Pons (tissue), 1 donor: ENCODE measurements around the gene ZNF709.
"Not testable (repeated sequence)": the region's sequence is repeated elsewhere in the genome, so short reads cannot be mapped to it uniquely, and the experiment has no call there.

ENCODE experiments used
- DNase-seq: peaks from one replicate; pipeline ENCODE4 v3.0.0-alpha.2; 2016; ENCODE audit warnings: low spot score

ZNF709 gene

DNA sequence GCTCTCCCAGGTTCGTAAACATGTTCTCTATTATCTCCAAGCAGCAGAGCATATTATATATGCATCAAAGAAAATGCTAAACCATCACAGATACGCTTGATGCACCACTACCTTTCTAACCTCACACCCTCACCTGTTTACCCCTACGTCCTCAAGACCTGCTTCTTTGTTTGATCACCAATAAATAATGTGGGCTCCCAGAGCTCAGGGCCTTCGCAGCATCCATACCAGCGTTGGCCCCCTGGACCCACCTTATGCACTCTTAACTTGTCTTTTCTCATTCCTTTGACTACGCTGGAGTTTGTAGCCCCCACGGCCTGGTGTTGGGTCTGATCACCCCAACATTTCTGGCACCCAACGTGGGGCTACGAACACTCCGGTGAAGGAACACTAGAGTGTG lies 33.8 kb downstream of the ZNF709 start:
- no peak for DNase-seq

DNA sequence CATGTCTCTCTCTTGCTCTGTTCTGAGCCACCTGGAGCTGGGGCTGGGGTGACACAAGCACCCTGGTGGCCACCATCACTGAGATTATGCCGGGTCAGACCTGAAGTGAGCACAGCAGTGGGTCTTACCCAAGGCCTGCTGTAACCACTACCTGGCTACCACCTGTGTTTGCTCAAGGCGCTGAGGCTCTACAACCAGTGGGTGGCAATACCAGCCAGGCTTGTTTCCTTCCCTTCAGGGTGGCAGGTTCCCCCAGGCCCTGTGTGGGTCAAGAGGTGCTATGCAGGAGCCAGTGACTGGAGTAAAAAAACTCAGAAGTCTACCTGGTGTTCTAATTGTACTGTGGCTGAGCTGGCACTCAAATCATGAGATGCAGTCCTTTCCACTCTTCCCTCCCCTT lies 35.8 kb downstream of the ZNF709 start:
- DNase-seq, result no peak

DNA sequence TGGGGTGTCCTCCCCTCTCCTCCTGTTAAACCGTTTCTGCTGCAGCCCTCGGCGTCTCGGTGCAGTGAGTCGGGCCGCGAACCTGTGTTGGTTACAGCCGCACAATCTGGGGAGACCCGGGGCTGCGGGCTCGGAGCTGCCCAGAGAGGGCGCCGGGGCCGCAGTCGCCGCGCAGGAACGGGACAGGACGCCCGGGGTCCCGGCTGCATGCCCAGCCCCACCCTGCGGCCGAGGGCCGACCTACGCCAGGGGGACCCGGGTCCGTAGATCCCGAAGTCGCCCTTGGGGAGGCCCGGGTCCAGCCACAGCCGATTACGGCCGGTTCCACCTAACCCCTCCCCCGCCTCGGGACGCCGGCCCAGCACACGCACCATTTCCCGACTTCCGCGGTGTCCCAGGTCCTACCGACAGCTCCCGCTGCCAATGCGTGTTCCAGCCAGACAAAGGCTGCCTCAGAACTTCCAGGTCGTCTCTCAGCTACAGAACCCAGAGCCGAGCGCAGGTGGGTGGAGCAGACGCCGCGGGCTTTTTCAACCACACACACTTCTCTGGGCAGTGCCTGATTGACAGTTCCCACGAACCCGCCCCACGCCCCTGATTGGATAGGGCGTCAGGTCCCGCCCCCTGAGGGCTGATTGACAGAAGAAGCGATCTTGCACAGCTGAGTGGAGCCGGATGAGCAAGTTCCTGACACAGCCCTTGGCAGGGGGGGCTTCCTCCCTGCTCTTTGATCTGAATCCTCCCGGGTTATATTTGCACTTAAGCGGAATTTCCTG lies 43.9 kb downstream of the ZNF709 start, which contains the start of gene ZNF443:
TSS of gene ZNF443 (minus strand) at position 481 of the 776 bp plus-strand sequence. CDS start at position 374, 107 bp downstream.
- DNase-seq, result peak; percentile 99

- not testable (repeated sequence) for DNase-seq
Observed at GRCh38 chr19:12439686-12440540, 44.7 kb downstream of the ZNF709 start.

DNA sequence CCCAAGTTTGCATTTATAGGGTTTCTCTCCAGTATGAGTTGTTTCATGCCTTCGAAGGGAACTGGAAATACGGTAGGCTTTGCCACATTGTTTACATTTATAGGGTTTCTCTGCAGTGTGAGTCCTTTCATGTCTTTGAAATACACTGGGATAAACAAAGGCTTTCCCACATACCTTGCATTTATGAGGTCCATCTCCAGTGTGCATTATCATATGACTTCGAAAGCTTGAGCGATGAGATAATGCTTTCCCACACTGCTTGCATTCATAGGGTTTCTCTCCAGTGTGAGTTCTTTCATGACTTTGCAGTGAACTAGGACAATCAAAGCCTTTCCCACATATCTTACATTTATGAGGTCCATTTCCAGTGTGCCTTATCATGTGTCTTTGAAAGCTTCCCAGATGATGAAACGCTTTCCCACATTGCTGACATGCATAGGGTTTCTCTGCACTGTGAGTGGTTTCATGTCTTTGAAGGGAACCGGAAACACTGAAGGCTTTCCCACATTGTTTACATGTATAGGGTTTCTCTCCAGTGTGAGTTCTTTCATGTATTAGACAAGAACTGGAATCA lies 53.8 kb downstream of the ZNF709 start:
- not testable (repeated sequence) for DNase-seq

GRCh38 chr19:12425888-12426274 lies 58.7 kb downstream of the ZNF709 start:
- DNase-seq, result no peak

DNA sequence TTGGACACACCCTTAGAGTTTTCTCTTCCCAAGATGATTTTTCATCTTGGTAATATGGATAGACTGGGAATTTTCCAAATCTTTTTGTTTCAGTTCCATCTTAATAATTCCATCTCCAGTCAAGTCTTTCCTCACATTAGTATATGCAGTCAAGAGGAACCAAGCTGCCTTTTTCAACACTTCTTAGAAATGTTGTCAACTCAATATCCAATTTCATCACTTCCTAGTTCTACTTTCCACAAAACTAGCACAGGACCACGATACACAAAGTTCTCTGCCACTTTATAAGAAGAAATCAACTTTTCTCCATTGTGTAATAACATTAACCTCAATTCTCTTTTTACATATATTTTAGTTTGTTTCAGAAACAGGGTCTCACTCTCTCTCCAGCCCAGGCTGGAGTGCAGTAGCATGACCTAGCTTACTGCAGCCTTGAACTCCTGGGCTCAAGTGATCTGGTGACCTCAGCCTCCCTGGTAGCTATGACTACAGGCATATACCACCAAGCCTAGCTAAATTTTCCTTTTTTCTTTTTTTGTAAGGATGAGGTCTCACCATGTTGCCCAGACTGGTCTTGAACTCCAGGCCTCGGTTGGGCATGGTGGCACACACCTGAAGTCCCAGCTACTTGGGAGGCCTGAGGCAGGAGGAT lies 59.3 kb downstream of the ZNF709 start:
- DNase-seq, result no peak

GRCh38 chr19:12417273-12417672 lies 67.3 kb downstream of the ZNF709 start:
- not testable (repeated sequence) for DNase-seq

GRCh38 chr19:12411893-12412292 lies 72.7 kb downstream of the ZNF709 start:
- DNase-seq, result no peak
